NCI-H2171 (cell line): ENCODE measurements around the gene KIF25.
A peak's percentile ranks its signal among the peaks of the same experiment; 100 is the strongest.

Source experiments
- DNase-seq: peaks from one replicate; lab custom pipeline; 2025; lab: John Stamatoyannopoulos, UW

The KIF25 gene

DNA sequence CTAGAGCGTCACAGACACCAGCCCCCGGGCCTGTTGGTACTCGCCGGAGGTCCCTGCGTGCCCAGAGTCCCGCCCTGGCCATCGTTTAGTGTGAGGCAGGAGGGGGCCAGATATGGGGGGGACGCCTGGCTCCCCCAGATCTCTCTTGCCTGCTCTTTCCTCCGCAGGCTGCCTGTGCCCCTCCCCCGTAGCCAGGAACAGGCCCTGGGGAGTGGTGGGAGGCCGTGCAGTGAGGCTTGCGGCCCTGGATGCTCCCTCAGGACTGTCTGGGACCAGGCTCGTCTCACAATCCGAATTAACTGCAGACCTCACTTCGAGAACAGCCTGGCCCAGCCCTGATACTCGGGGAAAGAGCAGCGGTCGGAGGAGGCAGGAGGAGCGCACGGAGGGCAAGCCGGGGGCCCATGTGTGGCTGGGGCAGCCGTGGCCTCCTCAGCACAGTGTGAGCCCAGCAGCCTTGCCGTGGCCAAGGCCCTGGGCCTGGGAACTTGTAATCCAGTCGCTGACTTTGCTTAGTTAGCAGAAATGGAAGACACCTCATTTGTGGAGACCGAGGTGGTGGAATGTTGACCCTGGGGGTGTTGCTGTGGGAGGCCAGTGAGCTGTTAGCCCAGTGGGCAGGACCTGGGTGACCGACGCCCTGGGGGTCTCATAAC lies 52.9 kb downstream of the KIF25 start:
- DNase-seq: no peak

DNA sequence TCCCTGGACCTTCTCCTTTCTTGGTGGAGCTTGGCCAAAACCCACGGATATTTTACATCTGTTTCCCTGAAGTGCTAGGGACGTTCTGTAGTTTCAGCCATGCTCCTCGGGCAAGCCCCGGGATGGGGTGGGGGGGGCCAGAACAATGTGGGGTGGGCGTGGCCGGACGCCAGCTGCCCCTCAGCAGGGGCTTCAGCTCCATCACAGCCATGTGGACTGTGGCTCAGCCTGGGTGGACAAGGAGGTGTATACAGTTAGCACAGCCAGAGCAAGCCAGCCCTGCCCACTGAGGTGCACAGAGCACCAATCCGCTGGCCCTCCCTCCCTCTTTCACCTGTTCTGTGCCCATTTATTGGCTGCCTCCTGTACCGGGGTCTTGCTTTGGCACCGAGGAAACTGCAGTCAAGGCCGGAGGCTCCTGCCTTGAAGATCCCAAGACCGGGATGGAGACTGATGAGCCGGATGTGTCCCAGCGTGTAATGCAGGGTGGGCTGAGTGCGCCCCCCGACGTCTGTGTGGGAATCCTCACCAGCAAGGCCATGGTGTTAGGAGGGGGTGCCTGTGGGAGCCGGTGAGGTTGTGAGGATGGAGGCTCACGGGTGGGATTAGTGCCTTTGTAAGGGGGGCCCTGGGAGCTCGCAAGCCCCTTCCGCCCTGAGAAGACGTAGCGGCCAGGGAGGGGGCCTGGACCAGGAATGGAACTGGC lies 53.6 kb downstream of the KIF25 start:
- no peak for DNase-seq

DNA sequence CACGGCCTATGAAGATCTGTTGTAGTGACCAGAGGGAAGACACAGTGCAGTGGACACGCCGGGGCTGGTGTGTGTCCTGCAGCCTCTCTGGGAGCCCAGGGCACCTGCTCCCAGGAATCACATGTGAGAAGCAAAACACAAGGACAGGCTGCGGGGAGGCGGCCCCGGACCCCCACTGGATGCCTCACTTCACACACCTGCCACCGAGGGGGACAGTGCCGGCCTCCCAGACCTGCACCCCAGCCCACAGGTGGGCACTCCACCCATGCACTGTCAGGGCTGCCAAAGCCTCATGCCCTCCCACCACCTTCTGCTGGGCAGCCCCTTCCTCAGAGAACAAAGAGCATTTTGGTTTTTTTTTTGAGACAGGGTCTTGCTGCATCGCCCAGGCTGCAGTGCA lies 54.2 kb downstream of the KIF25 start:
- DNase-seq: no peak

DNA sequence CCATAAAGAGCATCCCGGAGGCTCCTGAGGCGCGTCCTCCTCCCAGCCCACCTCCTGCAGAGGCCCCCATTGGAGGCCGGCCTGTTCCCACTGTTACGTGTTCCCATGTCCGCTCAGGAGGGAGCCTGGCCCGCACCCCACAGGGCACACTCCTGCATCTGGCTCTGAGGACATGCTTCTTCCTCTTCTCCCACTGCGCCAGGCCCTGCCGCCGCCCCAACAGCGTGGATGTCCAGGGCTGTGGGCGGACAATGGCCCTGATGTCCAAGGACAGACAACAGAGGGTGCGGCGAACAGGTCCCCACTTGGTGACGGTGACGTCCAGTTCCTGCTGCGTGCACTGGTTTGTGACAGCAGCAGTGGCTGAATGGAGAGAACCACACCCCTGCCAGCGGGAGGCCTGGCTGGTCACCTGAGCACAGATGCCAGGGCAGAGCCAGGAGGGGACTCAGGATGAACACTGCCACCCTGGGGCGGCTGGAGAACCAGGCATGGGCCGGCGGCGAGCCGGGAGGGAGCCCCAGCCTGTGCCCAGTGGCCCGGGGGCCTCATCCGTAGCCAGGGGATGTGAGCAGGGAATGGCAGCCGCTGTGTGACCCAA lies 54.9 kb downstream of the KIF25 start:
- no peak for DNase-seq

DNA sequence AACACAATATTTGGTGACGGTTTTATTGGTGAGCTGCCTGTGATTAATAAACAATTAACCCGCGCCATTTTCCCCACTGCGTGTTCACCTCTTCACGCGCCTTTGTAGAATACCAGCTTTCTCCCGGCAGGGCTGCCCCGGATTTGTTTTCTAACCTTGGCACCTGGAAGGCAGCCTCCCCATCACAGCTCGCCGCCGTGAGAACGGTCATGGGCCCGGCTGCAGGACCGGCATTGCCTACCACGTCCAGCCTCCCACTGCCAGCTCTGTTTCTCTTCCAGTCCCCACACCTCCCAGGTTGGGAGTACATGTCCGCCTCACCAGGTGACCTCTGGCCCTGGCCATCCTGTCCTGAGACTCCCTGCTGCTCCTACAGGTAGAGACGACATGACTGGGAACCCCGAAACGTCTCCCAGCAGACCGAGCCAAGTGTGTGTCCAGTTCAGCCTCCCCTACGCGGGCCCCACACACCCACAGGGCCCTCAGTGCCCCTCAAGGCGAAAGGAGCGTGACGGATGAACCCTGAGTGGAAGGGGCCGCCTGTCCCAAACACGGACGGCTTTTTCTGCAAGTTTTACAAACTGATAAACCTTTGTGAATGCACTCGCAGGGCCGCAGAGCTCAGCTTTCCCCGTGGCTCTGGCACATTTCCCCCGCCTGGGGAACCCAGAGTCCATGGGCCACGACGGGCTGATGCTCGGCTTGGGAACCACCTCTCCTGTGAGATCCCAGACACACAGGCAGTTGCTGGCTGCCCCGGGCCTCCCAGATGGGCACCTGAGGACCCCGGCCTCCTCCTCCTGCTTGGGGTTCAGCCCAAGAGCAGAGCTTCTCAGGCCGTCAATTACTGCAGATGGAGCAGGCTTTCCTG lies 55.9 kb downstream of the KIF25 start:
- DNase-seq: no peak

DNA sequence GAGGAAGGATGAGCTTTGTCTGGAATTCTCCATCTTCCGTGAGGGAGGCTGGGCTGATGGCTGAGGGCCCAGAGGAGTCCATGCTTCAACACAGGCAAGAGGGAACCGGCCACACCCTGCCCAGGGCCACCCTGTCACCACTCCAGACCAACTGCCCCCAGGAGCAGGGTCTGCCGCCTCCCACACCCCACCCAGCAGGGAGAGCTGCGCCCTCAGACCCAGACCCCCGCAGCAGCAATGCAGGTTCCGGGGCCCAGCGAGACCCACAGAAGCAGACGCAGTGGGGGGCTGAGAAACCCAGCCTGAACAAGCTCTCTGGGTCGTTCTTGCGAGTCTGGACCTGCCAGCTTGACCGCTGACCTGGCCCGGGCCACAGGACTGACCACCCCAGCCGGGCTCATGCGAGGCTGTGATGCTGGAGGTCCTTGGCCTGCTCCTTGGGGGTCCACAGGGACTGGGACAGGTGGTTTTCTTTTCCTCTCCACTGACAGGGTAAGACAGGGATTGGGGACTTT lies 56.5 kb downstream of the KIF25 start:
- no peak for DNase-seq

DNA sequence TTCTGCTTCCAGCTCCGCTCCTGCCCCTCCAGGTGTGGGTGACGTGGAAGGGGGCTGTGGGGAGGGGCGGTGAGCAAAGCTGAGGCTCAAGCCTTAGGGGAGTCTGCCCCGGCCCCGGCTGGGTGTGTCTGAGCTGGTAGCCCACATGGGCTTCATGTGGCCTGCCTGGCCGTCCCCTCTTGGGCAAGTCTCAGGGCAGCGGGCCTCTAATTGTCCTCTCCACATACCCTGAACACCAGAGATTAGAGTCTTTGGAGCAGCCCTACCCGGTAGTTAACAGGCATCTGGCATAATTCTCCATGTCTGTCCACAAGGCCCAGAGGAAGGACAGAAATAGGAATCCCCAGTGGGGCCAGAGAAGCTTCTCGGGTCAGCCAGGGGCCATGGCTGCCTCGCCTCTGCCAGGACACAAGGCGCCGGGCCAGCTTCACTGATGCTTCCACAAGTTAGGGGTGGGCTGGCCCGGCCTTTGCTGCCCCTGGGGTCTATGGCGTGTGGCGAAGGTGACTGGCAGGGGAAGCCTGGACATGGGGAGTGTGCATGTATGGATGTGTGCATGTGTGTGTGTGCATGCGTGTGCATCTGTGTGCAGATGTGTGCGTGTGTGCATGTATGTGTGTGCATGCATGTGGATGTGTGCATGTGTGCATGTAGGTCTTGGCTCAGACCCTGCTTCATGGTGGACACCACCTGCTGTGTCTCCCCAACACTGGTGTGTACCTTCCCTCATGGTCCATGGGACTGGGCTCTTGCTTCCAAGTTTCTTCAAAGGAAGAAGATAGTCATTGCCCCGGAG lies 57.5 kb downstream of the KIF25 start:
- no peak for DNase-seq

DNA sequence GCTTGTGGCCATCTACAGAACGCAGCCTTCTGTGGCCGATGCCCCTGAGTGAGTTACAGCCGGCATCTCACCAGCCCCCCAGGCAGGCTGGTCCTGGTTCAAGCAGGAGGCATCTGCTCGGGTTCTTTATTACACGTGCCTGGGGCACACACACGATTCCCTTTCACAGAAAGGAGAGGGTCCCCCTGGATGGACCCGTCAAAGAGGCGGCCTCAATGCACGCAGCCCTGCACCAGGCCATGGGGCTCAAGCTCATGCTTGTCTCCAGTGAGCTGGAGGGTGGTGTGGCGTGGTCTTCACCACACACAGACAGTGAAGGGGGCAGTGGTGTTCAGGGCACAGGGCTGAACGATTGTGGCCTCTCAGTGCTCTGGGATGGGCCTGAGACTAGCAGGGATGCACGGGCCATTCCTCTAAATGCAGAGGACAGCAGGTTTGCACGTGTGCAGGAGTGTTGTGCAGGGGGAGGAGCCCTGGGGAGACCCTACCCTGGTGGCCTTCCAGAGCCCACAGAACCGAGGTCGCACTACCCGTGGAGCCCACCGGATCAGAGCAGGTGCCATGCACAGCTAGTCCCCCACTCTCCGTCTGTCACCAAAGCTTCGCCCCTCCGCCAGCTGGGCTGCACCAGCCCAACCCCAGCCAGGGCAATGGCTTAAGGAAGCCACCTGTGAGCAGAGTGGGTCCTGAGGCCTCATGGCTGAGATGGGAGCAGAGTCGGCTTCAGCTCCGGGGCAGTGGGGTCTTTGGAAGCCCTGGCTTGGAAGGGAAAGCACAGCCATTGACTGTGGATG lies 58.4 kb downstream of the KIF25 start:
- DNase-seq: no peak

DNA sequence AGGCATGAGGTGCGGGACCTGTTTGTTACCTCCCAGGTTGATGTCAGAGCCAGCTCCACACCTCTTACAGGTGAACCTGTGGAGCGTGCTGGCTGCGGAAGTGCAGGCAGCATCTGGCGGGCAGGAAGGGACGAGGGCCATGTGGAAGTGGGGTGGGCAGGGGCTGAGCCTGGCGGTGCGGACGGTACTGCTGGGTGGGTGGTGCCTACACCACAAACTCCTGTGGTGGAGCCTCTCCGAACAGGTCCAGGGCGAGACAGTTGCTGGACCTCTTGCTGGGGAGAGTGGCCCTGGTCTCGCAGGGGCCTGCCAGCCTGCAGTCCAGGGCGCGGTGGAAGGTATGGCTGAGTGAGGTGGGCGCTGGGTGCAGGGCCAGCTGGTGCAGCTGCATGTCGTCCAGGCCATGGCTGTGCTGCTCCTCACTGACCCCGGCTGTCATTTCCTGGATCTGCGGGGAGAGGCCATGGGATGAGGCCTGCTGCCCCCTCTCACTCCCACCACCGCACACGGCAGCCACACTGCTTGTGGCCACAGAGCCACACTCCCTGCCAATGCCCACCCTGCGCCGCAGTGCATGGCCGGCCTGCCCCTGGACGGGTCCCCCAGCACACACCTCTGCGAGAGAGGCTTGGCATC lies 59.5 kb downstream of the KIF25 start:
- no peak for DNase-seq

DNA sequence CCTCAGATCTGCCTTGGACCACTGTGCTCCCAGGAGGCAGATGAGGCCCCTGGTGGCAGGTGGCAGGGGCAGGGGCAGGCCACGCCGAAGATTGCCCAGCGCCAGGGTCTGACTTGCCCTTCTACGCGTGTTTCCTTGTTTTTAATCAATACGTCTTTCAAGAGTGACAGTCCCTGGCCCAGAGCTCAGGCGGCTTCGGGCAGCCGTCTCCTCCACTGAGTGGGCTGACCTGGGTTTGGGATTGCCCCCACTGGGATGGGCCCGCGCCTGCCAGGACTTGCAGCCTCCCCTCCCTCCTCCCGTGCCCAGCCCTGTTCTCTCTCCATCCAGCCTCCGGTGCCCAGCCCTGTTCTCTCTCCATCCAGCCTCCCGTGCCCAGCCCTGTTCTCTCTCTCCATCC lies 60.4 kb downstream of the KIF25 start:
- no peak for DNase-seq

DNA sequence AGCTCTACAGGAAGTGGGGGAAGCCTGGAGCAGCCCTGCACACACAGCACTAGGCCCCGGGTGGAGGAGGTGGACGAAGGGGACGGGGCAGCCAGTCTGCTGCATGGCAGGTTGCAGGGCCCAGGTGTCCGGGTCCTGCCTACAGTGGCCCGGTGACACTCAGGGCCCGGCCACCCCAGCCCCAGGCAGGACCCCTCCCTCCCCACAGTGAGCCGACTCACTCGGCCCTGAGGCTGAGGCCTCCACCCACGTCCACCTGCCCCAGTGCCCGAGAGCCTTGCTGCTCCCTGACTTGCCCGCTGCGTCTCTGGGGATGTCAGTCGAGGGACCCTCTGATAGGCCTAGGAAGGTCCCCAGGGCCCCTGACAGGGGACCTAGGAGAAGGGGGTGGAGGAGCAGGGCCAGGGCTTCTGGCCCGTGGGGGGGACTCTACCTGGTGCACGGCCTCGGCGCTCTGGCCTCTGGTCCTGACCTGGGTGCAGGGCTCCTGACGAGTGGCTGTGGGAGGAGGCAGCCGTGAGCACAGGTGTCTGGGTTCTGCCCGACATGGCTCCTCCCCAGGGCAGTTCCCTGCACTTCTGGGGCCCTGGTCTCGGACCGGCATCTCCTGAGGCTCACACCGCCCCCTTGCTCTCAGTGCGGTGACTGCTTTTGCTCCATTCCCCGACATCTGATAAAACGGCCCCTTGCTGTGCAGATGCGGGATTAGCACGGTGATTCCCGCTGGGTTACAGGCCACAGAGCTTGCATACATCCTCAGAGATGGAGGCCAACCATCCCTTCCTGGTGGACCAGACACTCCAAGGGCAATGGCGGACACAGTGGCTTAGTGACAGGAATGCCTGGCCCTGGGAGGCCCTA lies 61.5 kb downstream of the KIF25 start:
- no peak for DNase-seq

DNA sequence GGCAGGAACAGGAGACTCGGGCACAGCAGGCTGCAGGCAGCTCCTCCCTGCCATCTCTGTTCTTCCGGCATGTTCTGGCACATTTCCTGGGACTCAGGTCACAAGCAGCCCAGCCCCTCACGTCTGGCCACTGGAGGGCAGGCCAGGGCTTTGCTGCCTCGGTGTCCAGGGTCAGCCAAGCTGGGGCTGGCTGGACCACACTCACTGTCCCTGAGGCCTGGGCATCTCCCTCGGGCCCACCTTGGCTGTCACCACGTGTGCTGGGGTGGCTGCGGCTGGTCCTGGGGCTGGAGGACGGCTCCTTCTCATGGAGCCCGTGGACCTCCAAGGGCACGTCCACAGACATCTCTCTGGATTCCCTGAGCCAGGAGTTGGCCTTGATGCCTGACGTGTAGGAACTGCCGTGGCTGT lies 63.1 kb downstream of the KIF25 start:
- no peak for DNase-seq

DNA sequence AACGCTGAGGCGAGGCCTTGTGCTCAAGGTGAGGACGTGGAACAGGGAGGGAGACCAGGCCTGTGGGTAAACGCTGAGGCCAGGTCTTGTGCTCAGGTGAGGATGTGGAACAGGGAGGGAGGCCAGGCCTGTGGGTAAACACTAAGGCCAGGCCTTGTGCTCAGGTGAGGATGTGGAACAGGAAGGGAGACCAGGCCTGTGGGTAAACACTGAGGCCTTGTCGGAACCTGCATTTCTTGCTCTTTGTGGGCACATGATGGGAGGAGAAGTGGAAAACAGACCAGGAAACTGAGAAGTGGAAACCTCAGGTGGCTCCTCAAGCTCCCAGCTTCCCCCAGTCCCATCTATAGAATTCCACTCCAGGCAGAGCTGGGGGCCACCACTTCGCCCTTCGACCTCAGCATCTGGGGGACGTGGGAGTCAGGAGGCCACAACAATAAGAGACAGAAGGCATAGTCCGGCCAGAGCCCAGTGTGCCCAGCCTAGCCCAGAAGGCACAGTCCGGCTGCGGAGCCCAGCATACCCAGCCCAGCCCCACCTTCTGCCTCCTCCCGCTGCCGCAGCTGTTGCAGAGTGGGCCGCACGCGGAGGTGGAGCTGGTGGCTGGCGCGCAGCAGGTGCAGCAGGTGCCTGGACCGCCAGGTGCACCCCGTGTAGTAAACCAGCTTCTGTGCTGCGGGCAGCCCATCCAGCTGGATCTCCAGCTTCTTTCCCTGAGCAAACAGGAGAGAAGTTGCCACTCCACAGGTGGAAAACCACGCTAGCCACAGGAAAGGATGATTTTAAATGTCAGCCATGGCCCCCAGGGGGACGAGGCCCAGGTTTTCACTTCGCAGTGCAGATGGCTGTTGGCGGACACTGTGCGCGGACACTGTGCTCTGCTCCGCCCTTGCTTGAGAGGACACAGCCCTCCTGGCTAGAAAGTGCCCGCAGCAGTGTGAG lies 64.1 kb downstream of the KIF25 start:
- DNase-seq: peak; percentile 62

DNA sequence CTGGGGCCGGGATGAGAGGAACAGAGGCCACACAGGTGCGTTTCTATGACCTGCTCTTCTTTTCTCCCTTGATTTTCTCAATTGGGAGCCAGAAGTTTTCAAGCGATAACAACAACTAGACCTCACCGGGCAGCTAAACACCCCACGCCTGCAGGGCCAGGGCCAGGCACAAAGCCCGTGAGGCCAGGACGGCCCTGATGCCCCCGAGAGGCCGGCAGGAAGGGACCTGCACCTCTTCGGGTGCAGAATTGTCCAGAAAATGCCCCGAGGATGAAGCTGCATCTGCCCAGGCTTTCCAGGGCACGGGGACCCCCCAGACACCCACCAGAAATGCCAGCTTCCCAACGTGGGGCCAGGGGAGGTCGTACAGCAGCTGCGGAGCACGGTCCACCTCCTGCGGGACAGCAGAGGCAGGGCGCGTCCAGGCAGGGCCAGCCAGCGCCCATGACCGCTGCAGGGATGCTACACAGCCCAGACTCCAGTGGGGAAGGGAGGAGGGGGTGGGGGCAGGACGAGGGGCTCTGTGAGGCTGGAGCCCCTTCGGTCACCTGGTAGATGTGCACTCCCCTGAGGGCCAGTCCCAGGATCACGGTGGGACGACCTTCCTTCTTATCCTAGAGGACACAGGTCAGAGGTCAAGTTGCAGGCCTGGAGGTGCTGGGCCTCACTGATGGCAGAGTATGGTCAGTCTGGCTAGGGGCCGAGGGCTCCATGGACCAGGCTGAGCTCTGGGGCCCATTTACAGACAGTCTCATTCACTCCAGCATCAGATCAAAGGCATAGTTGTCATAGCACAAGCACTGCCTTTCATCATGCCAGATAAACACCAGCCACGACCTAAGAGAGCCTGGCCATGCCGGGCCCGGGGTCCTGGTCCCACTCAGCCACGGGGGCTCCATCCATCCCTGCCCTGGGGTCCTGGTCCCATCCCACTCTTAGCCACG lies 65.1 kb downstream of the KIF25 start:
- DNase-seq: no peak

DNA sequence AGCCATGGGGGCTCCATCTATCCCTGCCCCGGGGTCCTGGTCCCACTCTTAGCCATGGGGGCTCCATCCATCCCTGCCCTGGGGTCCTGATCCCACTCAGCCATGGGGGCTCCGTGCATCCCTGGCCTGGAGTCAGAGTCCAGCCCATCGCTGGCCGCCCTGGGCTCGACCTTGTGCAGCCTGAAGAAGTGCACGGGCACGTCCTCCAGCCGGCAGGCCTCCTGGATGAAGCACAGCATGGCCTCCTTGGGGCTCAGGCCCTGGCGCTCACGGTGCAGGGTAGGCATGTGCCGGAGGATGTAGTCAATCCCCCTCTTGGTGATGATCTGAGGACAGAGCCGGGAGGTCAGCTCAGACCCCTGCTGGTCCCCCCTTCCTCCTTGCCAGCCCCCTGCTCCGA lies 66.0 kb downstream of the KIF25 start:
- no peak for DNase-seq

DNA sequence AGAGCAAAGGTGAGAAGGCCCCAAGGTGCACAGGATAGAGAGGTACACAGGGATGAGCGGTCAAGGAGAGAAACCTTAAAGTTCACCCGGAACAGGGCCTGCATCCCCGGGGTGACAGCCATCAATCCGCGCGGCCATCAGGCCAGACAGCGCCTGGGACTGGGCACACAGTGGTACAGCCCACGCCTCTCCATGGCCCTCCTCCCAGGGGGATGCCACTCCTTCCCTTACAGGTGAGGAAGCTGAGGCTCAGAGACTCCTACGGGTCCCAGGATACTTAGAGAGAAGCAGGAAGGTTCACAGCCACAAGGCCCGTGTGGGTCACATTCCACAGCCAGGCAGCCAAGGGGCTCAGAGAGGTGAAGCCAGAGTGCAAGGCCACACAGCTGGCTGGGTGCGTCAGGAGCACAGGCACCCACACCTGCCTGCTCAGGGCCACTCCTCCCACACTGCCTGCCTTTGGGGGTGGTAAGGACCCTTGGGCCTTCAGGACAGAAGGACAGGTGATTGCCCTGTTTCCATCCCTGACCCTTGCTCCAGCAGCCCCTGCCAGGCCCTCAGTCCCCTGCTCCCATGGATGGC lies 66.8 kb downstream of the KIF25 start:
- no peak for DNase-seq
